Medulla oblongata (tissue), 1 donor: ENCODE results near the gene PIK3CD.
A peak's percentile ranks its signal among the peaks of the same experiment; 100 is the strongest.

Source experiments
- DNase-seq: peaks from one replicate; pipeline ENCODE4 v3.0.0-alpha.2; 2015; ENCODE audit errors: extremely low spot score

PIK3CD gene

DNA sequence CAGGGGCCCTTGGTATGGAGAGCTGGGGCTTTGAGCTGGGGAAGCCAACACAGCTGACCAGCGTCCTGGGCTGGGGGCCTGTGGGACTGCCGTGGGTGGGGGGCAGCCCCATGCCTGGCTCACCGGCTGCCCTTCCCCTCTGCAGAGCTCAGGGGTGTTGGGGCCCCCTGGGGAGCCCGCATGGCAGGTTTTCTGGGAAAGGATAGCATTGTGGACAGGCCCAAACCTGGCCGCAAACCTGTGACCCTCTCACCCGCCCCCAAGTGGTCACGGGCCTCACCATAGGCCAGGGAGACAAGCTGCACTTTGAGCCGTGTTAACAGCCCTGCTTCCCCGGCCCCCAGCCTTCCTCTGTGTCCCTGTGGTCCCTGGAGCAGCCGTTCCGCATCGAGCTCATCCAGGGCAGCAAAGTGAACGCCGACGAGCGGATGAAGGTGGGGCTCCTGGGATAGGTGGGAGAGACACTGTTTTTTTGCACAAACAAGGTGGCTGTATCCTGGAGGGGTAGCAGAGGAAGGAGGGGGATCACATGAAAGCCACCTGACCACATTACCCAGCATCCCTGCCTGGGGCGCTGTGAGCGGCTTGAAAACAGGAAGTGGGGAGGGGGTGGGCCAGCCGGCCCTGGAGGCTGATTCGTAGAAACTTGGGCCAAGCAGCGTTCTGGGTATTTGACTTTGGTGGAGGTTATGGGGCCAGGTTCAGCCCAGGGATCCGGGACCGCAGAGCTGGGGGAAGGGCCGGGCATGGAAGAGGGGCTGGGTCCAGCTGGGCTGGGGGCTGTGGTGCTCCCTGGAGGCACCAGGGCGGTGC is 65.9 kb downstream of the PIK3CD start:
- DNase-seq = peak; percentile 76

DNA sequence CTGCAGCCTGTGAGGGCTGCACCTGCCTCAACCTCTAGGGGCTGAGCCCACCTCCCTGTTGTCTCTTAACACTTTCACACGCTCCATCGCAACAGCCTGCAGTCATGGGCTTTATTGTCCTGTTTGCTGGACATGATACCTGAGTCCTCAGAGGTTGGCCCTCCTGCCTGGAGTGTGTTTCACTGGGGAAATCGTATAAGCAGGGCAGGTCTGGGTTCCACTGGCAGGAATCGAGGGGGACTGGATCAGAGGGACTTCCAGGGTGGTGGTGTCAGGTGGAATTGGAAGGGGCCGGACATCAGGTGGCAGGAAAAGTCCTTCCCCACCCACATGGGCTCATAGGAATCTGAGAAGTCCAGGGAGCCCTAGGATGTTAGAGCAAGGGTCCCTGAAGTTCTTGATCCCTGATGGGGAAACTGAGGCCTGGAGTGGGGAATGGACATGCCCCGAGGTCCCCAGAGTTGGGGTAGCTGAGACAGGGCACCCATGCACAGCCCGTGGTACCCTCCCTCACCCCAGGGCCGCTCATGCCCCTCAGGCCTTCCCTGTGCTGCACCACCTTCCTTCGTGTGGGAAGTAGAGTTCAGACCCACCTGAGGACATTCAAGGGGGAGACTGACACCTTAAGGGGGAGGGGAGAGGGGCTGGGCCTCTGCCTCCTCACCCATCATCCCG is 66.6 kb downstream of the PIK3CD start:
- no peak for DNase-seq

DNA sequence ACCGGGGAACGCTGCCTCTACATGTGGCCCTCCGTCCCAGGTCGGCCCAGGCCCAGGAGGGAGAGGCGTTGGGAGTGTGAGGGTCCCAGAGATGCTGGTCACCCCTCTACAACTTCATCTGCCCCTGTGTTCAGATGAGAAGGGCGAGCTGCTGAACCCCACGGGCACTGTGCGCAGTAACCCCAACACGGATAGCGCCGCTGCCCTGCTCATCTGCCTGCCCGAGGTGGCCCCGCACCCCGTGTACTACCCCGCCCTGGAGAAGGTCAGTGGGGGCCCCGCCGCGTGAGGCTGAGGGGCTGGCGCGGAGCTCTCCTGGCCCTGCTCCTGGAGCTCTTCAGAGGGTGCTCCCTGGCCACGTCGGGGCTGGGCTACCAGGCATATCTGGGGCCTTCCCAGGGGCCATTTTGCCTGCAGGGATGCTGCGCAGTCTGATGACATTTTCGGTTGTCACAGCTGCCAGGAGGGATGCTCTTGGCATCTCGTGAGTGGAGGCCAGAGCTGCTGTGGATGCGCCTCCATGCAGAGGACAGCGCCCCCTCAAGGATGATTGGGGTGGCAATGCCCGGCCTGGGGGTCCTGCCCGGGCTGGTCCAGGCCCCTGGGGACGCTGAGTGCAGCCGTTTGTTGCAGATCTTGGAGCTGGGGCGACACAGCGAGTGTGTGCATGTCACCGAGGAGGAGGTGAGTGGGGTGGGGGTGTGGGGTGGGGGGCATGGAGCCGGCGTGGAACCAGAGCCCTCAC is 68.6 kb downstream of the PIK3CD start:
- DNase-seq = no peak

DNA sequence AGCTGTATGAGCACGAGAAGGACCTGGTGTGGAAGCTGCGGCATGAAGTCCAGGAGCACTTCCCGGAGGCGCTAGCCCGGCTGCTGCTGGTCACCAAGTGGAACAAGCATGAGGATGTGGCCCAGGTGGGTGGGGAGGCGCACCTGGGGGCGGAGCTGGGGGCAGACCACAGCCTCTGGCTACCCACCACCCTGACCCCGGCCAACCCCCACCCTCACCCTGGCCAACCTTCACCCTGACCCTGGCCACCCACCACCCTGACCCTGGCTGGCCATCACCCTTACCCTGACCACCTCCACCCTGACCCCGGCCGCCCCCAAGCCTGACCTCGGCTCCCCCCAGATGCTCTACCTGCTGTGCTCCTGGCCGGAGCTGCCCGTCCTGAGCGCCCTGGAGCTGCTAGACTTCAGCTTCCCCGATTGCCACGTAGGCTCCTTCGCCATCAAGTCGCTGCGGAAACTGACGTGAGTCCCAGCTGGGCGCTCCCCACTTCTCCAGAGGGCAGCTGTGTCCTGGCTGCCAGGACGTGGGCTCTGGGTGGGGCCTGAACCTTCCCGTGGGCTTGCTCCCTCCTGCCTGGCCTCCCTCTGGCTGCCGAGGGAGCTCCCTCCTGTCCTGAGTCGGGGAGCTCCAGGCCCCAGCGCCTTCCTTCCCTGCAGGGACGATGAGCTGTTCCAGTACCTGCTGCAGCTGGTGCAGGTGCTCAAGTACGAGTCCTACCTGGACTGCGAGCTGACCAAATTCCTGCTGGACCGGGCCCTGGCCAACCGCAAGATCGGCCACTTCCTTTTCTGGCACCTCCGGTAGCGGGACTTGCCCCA is 69.5 kb downstream of the PIK3CD start:
- DNase-seq = no peak

DNA sequence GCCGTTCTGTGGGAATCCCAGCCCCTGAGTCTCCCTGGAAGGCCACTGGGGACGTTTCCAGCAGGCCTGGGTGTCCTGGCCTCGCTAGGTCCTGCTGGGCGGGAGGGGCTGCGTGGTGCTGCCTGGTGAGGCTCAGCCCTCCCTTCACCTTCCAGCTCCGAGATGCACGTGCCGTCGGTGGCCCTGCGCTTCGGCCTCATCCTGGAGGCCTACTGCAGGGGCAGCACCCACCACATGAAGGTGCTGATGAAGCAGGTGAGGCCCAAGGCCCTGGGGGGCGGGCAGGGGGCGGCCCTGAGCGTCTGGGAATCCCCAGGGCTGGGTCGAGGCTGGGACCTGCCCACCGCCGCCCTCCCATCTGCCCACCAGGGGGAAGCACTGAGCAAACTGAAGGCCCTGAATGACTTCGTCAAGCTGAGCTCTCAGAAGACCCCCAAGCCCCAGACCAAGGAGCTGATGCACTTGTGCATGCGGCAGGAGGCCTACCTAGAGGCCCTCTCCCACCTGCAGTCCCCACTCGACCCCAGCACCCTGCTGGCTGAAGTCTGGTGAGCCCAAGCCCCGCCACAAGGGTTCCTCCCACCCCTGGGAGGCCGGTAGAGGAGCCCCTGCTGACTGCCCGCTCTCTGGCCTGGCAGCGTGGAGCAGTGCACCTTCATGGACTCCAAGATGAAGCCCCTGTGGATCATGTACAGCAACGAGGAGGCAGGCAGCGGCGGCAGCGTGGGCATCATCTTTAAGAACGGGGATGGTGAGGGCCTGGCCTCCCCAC is 70.3 kb downstream of the PIK3CD start:
- no peak for DNase-seq

DNA sequence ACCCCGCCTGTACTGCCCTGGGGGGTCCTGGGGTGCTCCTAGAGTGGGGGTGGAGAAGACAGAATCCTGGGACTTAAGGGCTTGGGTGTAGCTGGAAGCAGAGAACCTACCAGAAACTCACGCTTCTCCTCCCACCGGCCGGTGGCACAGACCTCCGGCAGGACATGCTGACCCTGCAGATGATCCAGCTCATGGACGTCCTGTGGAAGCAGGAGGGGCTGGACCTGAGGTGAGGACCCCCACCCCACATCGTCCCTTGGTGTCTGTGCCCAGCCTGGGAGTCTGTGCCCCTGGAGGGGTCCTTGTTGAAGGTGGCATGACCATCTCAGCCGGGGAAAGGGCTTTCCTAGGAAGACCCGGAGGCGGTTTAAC is 70.8 kb downstream of the PIK3CD start:
- DNase-seq = no peak

DNA sequence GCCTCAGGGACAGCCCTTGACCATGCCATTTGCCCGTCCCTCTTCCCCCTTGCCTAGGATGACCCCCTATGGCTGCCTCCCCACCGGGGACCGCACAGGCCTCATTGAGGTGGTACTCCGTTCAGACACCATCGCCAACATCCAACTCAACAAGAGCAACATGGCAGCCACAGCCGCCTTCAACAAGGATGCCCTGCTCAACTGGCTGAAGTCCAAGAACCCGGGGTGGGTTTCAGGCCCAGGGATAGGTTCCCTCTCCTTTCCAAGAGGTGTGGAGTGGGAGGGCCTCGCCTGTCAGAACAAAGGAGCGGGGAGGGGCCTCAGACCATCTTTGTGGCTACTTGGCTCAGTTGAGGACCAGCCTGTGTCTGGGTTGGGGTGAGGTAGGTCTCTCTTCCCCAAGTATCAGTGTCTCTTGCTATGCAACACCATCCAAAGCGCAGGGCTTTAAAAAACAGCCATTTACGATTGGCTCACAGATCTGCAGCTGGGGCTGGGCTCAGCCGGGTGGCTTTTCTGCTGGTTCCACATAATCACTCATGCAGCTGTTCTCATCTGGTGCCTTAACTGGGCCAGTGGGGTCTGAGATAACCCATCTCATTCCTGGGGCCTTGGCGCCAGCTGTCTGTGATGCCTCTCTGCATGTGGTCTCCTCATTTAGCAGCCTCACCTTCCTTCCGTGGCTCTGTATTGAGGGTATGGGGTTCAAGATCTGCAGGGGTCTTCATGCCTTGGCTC is 71.7 kb downstream of the PIK3CD start:
- DNase-seq = no peak

DNA sequence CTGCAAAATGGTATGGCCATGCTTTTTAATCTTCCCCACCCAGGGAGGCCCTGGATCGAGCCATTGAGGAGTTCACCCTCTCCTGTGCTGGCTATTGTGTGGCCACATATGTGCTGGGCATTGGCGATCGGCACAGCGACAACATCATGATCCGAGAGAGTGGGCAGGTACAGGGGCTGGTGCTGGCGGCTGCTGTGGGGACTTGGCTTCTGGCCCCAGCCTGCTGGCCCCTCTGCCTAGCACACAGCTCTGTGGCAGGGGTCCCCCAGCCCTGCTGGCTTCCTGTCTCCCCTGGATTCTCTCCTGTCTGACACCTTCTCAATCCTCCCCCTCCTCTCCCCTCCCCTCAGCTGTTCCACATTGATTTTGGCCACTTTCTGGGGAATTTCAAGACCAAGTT is 72.4 kb downstream of the PIK3CD start:
- DNase-seq = no peak

DNA sequence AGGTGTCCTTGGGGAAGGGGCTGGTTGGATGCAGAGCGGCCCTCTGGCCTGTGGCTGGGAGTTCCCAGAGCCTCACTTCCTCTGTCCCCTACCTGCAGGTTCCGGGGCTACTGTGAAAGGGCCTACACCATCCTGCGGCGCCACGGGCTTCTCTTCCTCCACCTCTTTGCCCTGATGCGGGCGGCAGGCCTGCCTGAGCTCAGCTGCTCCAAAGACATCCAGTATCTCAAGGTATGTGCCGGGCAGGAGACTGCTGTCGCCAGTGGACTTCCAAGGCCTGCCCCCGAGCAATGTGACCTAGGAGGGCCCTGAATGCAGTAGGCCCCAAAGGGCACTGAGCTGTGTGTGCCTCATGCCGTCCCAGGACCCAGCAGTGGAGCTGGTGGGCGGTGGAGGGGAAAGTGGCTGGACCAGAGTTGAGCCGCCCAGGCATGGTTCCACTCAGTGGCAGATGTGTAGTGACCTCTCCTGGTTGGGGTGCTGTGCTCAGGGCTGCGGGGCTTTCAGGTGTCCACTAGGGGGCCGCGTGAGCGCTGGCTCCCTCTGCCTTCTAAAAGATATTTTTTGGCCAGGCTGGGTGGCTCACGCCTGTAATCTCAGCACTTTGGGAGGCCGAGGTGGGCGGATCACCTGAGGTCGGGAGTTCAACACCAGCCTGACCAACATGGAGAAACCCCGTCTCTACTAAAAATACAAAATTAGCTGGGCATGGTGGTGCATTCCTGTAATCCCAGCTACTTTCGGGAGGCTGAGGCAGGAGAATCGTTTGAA is 73.4 kb downstream of the PIK3CD start:
- peak; percentile 19 for DNase-seq

DNA sequence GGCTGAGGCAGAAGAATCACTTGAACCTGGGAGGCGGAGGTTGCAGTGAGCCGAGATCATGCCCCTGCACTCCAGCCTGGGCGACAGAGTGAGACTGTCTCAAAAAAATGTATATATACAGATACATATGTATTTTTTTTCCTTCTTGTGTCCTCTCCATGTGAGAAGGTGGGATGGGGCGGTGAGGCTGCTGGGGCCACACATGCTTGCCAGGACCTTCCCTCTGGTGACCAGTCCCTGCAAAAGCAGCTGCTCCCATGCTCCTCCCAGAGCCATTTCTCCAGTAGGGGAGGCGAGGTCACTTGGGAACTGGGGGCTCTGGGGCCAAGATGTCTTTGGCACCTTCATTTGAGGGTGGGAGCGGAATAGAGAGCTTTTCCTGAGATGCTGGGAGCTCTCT is 74.9 kb downstream of the PIK3CD start:
- DNase-seq = no peak

DNA sequence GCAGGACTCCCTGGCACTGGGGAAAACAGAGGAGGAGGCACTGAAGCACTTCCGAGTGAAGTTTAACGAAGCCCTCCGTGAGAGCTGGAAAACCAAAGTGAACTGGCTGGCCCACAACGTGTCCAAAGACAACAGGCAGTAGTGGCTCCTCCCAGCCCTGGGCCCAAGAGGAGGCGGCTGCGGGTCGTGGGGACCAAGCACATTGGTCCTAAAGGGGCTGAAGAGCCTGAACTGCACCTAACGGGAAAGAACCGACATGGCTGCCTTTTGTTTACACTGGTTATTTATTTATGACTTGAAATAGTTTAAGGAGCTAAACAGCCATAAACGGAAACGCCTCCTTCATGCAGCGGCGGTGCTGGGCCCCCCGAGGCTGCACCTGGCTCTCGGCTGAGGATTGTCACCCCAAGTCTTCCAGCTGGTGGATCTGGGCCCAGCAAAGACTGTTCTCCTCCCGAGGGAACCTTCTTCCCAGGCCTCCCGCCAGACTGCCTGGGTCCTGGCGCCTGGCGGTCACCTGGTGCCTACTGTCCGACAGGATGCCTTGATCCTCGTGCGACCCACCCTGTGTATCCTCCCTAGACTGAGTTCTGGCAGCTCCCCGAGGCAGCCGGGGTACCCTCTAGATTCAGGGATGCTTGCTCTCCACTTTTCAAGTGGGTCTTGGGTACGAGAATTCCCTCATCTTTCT is 75.5 kb downstream of the PIK3CD start:
- no peak for DNase-seq

DNA sequence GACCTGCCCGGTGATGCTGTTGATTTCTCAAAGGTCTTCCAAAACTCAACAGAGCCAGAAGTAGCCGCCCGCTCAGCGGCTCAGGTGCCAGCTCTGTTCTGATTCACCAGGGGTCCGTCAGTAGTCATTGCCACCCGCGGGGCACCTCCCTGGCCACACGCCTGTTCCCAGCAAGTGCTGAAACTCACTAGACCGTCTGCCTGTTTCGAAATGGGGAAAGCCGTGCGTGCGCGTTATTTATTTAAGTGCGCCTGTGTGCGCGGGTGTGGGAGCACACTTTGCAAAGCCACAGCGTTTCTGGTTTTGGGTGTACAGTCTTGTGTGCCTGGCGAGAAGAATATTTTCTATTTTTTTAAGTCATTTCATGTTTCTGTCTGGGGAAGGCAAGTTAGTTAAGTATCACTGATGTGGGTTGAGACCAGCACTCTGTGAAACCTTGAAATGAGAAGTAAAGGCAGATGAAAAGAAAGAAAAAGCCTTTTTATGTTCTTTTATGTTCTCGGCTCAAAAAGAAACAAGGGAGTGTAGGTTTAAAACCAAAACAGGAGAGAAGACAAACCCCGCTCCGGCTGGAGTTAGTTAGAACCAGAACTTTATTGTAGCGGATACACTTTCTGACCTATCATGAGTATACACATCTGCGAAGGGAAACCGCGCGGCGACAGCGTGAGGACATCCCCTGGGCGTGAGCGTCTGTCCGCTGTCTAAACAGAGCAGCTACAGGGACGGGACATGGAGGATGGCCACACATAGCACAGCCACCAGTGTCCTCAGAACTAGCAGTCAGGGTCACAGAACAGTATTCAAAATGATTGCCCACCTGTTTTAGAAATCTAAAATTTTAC is 77.1 kb downstream of the PIK3CD start:
- no peak for DNase-seq

DNA sequence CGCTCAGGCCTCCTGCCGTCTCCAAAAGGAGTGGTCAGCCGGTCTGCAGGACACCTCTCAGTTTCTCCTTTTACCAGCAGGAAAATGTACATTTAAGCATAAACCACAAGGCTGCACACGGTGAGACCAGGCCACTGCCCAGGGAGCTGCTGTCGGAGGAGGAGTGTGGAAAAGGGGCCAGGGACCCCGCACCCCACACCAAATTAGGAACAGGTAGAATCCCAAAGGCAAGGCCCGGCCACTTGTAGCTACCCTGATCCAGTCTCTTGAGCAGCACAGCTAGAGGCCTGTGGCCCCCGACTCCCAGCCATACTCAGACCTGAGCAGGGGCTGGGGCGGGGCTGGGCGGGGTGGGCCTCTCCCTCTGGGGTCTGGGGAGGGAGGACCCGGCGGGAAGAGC is 78.0 kb downstream of the PIK3CD start:
- DNase-seq = no peak

DNA sequence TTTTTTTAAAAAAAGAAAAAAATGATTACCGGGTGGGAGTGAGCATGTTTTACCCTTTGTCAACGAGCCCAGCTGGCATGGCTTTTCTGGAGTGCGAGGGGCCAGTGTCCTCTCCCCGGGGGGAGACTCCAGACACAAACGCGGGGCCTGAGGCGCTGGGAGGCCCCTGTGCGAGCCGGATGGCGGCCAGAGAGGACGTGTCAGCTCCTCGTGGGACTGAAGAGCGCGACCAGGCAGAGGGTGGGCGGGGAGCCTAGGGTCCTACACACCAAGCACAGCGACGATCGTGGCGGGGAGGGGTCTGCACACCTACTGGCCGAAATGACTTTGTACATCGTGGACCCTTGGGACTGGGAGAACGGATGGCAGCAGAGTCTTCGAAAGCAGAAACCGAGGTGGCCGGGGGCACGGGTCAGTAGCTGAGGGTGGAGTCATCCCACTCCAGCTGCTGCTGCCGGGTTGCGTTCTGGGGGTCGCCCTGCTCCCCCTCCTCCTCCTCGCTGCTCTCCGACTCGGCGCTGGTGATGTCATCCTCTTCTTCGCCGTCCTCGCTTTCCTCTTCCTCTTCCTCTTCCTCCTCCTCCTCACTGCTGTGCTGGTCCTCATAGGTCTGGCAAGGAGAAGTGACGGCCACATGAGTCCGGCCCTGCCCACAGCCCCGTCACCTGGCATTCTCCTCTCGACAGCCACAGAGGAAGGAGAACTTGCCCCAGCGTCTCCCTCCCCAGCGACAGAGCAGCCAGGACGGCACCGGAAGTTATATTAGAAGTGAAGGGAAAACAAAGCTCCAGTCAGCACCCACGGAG is 78.8 kb downstream of the PIK3CD start:
- DNase-seq = peak; percentile 64

DNA sequence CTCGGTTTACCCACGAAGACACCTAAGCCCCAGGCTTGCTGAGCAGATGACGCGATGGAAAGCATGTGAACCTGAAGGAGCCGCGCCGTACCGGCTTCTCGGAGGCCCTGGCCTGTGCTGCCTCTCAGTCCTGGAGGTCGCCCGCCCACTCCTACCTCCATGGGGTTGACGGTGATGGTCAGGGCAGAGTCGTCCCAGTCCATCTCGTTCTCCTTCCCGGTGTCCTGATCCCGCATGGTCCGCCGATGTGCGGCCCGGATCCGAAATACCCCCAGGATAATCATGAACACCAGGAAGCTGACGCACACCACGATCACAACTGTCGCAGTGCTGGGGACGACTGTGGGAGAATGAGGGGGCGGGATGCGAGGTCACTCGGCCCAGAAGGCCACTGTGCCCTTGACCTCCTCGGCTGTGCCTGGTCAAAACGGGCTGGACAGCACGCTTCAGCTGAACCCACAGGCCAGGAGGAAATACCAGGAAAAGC is 79.6 kb downstream of the PIK3CD start:
- DNase-seq = no peak

DNA sequence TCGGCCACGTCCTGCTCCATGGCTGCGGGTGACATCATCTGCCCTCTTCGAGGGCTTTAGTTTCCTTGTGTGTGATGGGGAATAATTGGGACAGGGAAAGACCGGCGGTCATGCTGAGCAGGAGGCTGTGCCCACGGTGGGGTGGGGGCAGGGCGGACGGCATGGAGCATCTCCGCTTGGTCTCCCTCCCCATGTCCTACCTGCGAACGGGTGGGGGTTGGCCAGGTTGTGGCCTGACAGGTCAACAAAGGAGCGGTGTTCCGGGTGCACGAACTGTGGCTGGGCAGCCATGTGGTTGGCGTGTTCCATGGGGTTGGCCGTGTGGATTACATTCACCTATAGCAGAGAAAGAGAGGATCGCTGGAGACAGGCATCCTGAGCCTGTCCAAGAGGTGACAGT is 80.0 kb downstream of the PIK3CD start:
- no peak for DNase-seq
